Astrocyte (in vitro differentiated cells and primary cell): ENCODE measurements around the gene RASGEF1C.

Experiments used
- CTCF ChIP-seq: IDR thresholded peaks from 2 replicates; pipeline ENCODE4 v1.5.1; 2011; ENCODE audit warnings: low read depth, mild to moderate bottlenecking, inconsistent platforms, low read length, moderate library complexity; ENCODE audit not compliant: insufficient read depth
- EZH2 ChIP-seq: IDR thresholded peaks from 2 replicates; pipeline ENCODE4 v1.6.1; 2012; ENCODE audit warnings: mild to moderate bottlenecking, low read length, inconsistent platforms; ENCODE audit not compliant: insufficient read depth

DNA sequence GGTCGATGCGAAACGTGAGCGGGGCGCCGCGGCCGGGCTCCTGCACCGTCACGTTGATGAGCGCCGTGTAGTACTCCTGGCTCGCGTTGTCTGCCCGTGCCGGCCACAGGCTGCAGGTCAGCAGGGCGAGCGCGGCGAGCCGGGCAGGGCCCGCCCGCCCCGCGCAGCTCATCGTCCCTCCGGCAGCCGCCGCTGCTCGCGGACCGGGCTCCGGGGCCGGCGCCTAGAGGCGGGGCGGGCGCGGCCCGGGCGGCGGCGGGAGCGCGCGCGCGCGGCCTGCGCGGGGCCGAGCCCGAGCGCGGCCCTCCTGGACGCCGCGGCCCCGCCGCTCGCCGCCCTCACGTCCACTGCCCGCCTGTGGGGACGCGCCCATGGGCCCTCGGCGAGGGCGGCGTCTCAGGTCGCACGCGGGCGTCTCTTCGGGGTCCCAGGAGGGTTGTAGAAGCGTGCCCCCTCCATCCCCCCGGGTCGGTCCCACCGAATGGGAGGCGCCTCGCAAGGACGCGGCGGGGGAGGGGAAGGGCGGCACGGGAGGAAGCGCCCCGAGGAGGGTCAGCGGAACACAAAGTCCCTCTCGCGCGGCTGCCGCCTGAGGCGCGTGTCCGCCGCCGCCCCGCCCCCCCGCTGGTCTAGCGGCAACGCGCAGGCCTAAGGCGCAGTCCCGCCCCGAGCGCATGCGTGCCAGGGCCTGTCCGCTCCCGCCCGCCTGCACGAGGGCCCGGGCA, 137.3 kb downstream of the RASGEF1C start, which contains the start of gene RNF130:
- TF ChIP-seq CTCF (no peak), EZH2 (no peak)
